ENCODE measurements around the gene HOXD13. TPM values are rescaled to one million over a fixed set of nuclear protein-coding genes. Genes with fewer than 3 reads are reported as not detected.

The HOXD13 gene
- total RNA-seq, 2 experiments from 2014 or later, result not detected

- H3K4me3 ChIP-seq (ENCODE audit: low read length), result no peak within 1 kb of the TSS
- peak within 1 kb of the TSS; percentile 85 for H3K4me3 Mint-ChIP-seq
- H3K9me3 Mint-ChIP-seq, result no peaks in the 10 kb centered on the region
- intact Hi-C loops (cut with DNase I, micrococcal nuclease), result no loop called here
- H3K27me3 Mint-ChIP-seq, result peaks cover 90% of the 10 kb centered on the region
- H3K27ac Mint-ChIP-seq, result peak within 1 kb of the TSS; percentile 43
- H3K36me3 Mint-ChIP-seq (ENCODE audit: low read depth), result peaks cover 7% of the 10 kb centered on the region
- no peaks in the 10 kb centered on the region for H3K36me3 ChIP-seq (ENCODE audit: insufficient read depth, low read length)
- peaks cover 3 to 57% of the 10 kb centered on the region in 2 experiments for H3K9me3 ChIP-seq (ENCODE audit: control insufficient read depth in 1 of 2, insufficient read depth in 1 of 2, low read length in 2 of 2)
- H3K27ac ChIP-seq (ENCODE audit: low read depth in 1 of 2, low read length in 2 of 2), result no peak within 1 kb of the TSS
- no peak for ATAC-seq (ENCODE audit: poor library complexity)
- ChIA-PET POLR2A (no interaction called here), CTCF (no interaction called here)
- DNase-seq, result peak in 3 of 14 experiments; percentile 15 to 44 (median 30)
- peaks cover 35% of the 10 kb centered on the region for H3K4me1 ChIP-seq (ENCODE audit: insufficient read depth, low read length)
- no peak for TF ChIP-seq CTCF (IDR thresholded peaks at IDR 0.05)
- peaks cover 87 to 93% of the 10 kb centered on the region in 2 experiments for H3K27me3 ChIP-seq (ENCODE audit: control insufficient read depth in 1 of 2, insufficient read depth in 2 of 2, low read length in 2 of 2)
- H3K4me1 Mint-ChIP-seq (ENCODE audit: low read depth), result peaks cover 41% of the 10 kb centered on the region
Measured at GRCh38 chr2:176106581-176107539, 14.3 kb downstream of the HOXD13 start, which contains the start of gene HOXD11. Gene HOXD11 (plus strand): TSS chr2:176107280. CDS start chr2:176107356, 76 bp downstream.

- peak in 2 of 14 experiments; percentile 1 to 29 for DNase-seq
- TF ChIP-seq CTCF (IDR thresholded peaks at IDR 0.05), result no peak
- no peak for ATAC-seq (ENCODE audit: poor library complexity)
- Histone ChIP-seq H3K4me1 (ENCODE audit: insufficient read depth, low read length) (peaks cover 35% of the 10 kb centered on the region), H3K36me3 (ENCODE audit: insufficient read depth, low read length) (no peaks in the 10 kb centered on the region), H3K9me3 (ENCODE audit: control insufficient read depth in 1 of 2, insufficient read depth in 1 of 2, low read length in 2 of 2) (peaks cover 3 to 66% of the 10 kb centered on the region in 2 experiments), H3K27ac (ENCODE audit: low read depth in 1 of 2, low read length in 2 of 2) (no peak overlapping the region), H3K27me3 (ENCODE audit: control insufficient read depth in 1 of 2, insufficient read depth in 2 of 2, low read length in 2 of 2) (peaks cover 87 to 93% of the 10 kb centered on the region in 2 experiments), H3K4me3 (ENCODE audit: low read length) (no peak overlapping the region)
- Mint-ChIP-seq H3K4me1 (ENCODE audit: low read depth) (peaks cover 41% of the 10 kb centered on the region), H3K36me3 (ENCODE audit: low read depth) (peaks cover 7% of the 10 kb centered on the region), H3K27ac (no peak overlapping the region), H3K4me3 (no peak overlapping the region), H3K9me3 (no peaks in the 10 kb centered on the region), H3K27me3 (peaks cover 90% of the 10 kb centered on the region)
- ChIA-PET POLR2A (no interaction called here), CTCF (no interaction called here)
- intact Hi-C loops (cut with DNase I, micrococcal nuclease), result no loop called here
Measured at GRCh38 chr2:176107731-176108181, 15.2 kb downstream of the HOXD13 start.

GRCh38 chr2:176109192-176109901 is 16.8 kb downstream of the HOXD13 start:
- H3K27me3 Mint-ChIP-seq, result peaks cover 90% of the 10 kb centered on the region
- ChIA-PET CTCF (interaction anchor here (1.8 kb wide), 1 partner anchor 18 kb away, joined by 6 read pairs; no protein-coding TSS in a partner anchor), POLR2A (interaction anchor here (2.4 kb wide), 1 partner anchor 11 kb away, joined by 8 read pairs; no protein-coding TSS in a partner anchor)
- no peak overlapping the region for H3K27ac ChIP-seq (ENCODE audit: low read depth in 1 of 2, low read length in 2 of 2)
- peaks cover 7% of the 10 kb centered on the region for H3K36me3 Mint-ChIP-seq (ENCODE audit: low read depth)
- H3K36me3 ChIP-seq (ENCODE audit: insufficient read depth, low read length), result no peaks in the 10 kb centered on the region
- H3K4me3 ChIP-seq (ENCODE audit: low read length), result no peak overlapping the region
- peaks cover 87 to 93% of the 10 kb centered on the region in 2 experiments for H3K27me3 ChIP-seq (ENCODE audit: control insufficient read depth in 1 of 2, insufficient read depth in 2 of 2, low read length in 2 of 2)
- peak overlapping the region; percentile 8 for H3K4me3 Mint-ChIP-seq
- H3K4me1 ChIP-seq (ENCODE audit: insufficient read depth, low read length), result peaks cover 30% of the 10 kb centered on the region
- peaks cover 32% of the 10 kb centered on the region for H3K4me1 Mint-ChIP-seq (ENCODE audit: low read depth)
- intact Hi-C loops (cut with DNase I, micrococcal nuclease), result no loop called here
- H3K27ac Mint-ChIP-seq, result peak overlapping the region; percentile 18
- no peak for ATAC-seq (ENCODE audit: poor library complexity)
- peak in 1 of 14 experiments; percentile 29 for DNase-seq
- no peak for TF ChIP-seq CTCF (IDR thresholded peaks at IDR 0.05)
- H3K9me3 ChIP-seq (ENCODE audit: control insufficient read depth in 1 of 2, insufficient read depth in 1 of 2, low read length in 2 of 2), result peaks cover 8 to 71% of the 10 kb centered on the region in 2 experiments
- H3K9me3 Mint-ChIP-seq, result no peaks in the 10 kb centered on the region

Measured in CD4-positive, alpha-beta T cell (primary cell).